Stimulated activated naive CD8-positive, alpha-beta T cell treated with anti-CD3 and anti-CD28 coated beads, Interleukin-15, amount 100 ng/mL, for 72 hours (primary cell): ENCODE results near the gene FAM83G.
A peak's percentile ranks its signal among the peaks of the same experiment; 100 is the strongest.
"Not testable (repeated sequence)": the region's sequence is repeated elsewhere in the genome, so short reads cannot be mapped to it uniquely, and the experiment has no call there.

Experiments
- ATAC-seq: fragments of 150-1000 bp; cut with Tn5 transposase; 2 replicates; pipeline ENCODE4 v1.10.0; 2021; ENCODE audit warnings: mild to moderate bottlenecking, moderate library complexity
- DNase-seq, 2 donors: peaks; one replicate each; pipeline ENCODE4 v3.0.0; 2021 to 2022
- H3K27ac Mint-ChIP-seq, 2 donors: one replicate each; pipeline ENCODE4 v1.8.0; 2022; ENCODE audit warnings: mild to moderate bottlenecking in 2 of 2, mixed read lengths in 2 of 2, moderate library complexity in 2 of 2
- H3K27me3 Mint-ChIP-seq: one replicate; pipeline ENCODE4 v1.8.0; 2022; ENCODE audit warnings: mixed read lengths
- H3K4me1 Mint-ChIP-seq: one replicate; pipeline ENCODE4 v1.8.0; 2022; ENCODE audit warnings: mild to moderate bottlenecking, mixed read lengths
- H3K4me3 Mint-ChIP-seq, 2 donors: one replicate each; pipeline ENCODE4 v1.8.0; 2022; ENCODE audit warnings: mild to moderate bottlenecking in 2 of 2, mixed read lengths in 2 of 2, moderate library complexity in 1 of 2
- H3K9me3 Mint-ChIP-seq, 2 donors: one replicate each; pipeline ENCODE4 v1.8.0; 2022; ENCODE audit warnings: mixed read lengths in 2 of 2

Gene FAM83G

GRCh38 chr17:18950944-18951905 is 53.3 kb downstream of the FAM83G start:
- ATAC-seq (no peak), DNase-seq (no peak)
- H3K27ac Mint-ChIP-seq: no peak overlapping the region
- peaks cover 28% of the 10 kb centered on the region for H3K4me1 Mint-ChIP-seq
- no peaks in the 10 kb centered on the region for H3K9me3 Mint-ChIP-seq
- H3K27me3 Mint-ChIP-seq: no peaks in the 10 kb centered on the region
- H3K4me3 Mint-ChIP-seq: no peak overlapping the region

- ATAC-seq: no peak
- Mint-ChIP-seq H3K27me3 (no peaks in the 10 kb centered on the region), H3K9me3 (no peaks in the 10 kb centered on the region), H3K4me1 (peaks cover 25% of the 10 kb centered on the region), H3K4me3 (no peak overlapping the region), H3K27ac (no peak overlapping the region)
- no peak for DNase-seq
These were observed 54.2 kb downstream of the FAM83G start for GRCh38 chr17:18950346-18950745.

- Mint-ChIP-seq H3K4me3 (no peak overlapping the region), H3K27ac (no peak overlapping the region), H3K4me1 (peaks cover 17% of the 10 kb centered on the region), H3K9me3 (no peaks in the 10 kb centered on the region), H3K27me3 (no peaks in the 10 kb centered on the region)
- no peak for DNase-seq
- ATAC-seq: no peak
These were observed 55.0 kb downstream of the FAM83G start for GRCh38 chr17:18949566-18949965.

GRCh38 chr17:18948476-18949006 is 56.0 kb downstream of the FAM83G start:
- Mint-ChIP-seq H3K9me3 (no peaks in the 10 kb centered on the region), H3K27me3 (no peaks in the 10 kb centered on the region), H3K4me3 (no peak overlapping the region), H3K27ac (no peak overlapping the region), H3K4me1 (peaks cover 9% of the 10 kb centered on the region)
- DNase-seq (no peak), ATAC-seq (no peak)

- Mint-ChIP-seq H3K4me3 (no peak overlapping the region), H3K9me3 (no peaks in the 10 kb centered on the region), H3K27ac (no peak overlapping the region), H3K4me1 (peaks cover 9% of the 10 kb centered on the region), H3K27me3 (no peaks in the 10 kb centered on the region)
- DNase-seq (no peak), ATAC-seq (no peak)
These were observed 56.7 kb downstream of the FAM83G start for GRCh38 chr17:18947866-18948265.

GRCh38 chr17:18946536-18946935 is 58.0 kb downstream of the FAM83G start:
- DNase-seq: no peak
- Mint-ChIP-seq H3K4me1 (peaks cover 9% of the 10 kb centered on the region), H3K27me3 (no peaks in the 10 kb centered on the region), H3K9me3 (no peaks in the 10 kb centered on the region), H3K27ac (no peak overlapping the region), H3K4me3 (no peak overlapping the region)
- ATAC-seq: no peak

GRCh38 chr17:18944646-18945045 is 59.9 kb downstream of the FAM83G start:
- Mint-ChIP-seq H3K4me3 (no peak overlapping the region), H3K9me3 (no peaks in the 10 kb centered on the region), H3K27me3 (no peaks in the 10 kb centered on the region), H3K27ac (no peak overlapping the region), H3K4me1 (peaks cover 9% of the 10 kb centered on the region)
- DNase-seq (no peak), ATAC-seq (no peak)

GRCh38 chr17:18938692-18939023 is 65.9 kb downstream of the FAM83G start:
- no peaks in the 10 kb centered on the region for H3K4me1 Mint-ChIP-seq
- no peaks in the 10 kb centered on the region for H3K27me3 Mint-ChIP-seq
- H3K9me3 Mint-ChIP-seq: no peaks in the 10 kb centered on the region
- no peak overlapping the region for H3K27ac Mint-ChIP-seq
- no peak for ATAC-seq
- no peak overlapping the region for H3K4me3 Mint-ChIP-seq
- DNase-seq: no peak

GRCh38 chr17:18937981-18938691 is 66.4 kb downstream of the FAM83G start:
- H3K4me3 Mint-ChIP-seq: no peak overlapping the region
- no peak for ATAC-seq

GRCh38 chr17:18933102-18934058 is 71.2 kb downstream of the FAM83G start:
- H3K4me3 Mint-ChIP-seq: no peak overlapping the region
- peak; percentile 70 for ATAC-seq
- peak overlapping the region; percentile 88 to 93 for H3K27ac Mint-ChIP-seq
- H3K9me3 Mint-ChIP-seq: no peaks in the 10 kb centered on the region
- DNase-seq: no peak
- H3K4me1 Mint-ChIP-seq: peaks cover 19% of the 10 kb centered on the region
- H3K27me3 Mint-ChIP-seq: no peaks in the 10 kb centered on the region

More at GRCh38 chr17:18937981-18938691, 66.4 kb downstream of the FAM83G start:
- no peak overlapping the region for H3K27ac Mint-ChIP-seq
- no peak for DNase-seq
- H3K27me3 Mint-ChIP-seq: no peaks in the 10 kb centered on the region
- peaks cover 5% of the 10 kb centered on the region for H3K4me1 Mint-ChIP-seq
- H3K9me3 Mint-ChIP-seq: no peaks in the 10 kb centered on the region

- DNase-seq (peak in 1 of 2 donors; percentile 19), ATAC-seq (peak; percentile 88)
- Mint-ChIP-seq H3K4me3 (no peak overlapping the region), H3K4me1 (peaks cover 19% of the 10 kb centered on the region), H3K27me3 (no peaks in the 10 kb centered on the region), H3K27ac (peak overlapping the region in 1 of 2 donors; percentile 27), H3K9me3 (no peaks in the 10 kb centered on the region)
These were observed 72.1 kb downstream of the FAM83G start for GRCh38 chr17:18932360-18933055.

GRCh38 chr17:18928628-18929125 is 75.9 kb downstream of the FAM83G start:
- Mint-ChIP-seq H3K27me3 (no peaks in the 10 kb centered on the region), H3K27ac (no peak overlapping the region), H3K4me1 (peaks cover 32% of the 10 kb centered on the region), H3K4me3 (no peak overlapping the region), H3K9me3 (no peaks in the 10 kb centered on the region)
- ATAC-seq: no peak
- DNase-seq: no peak

GRCh38 chr17:18925187-18925586 is 79.4 kb downstream of the FAM83G start:
- ATAC-seq (peak; percentile 49), DNase-seq (no peak)
- Mint-ChIP-seq H3K4me3 (no peak overlapping the region), H3K27me3 (no peaks in the 10 kb centered on the region), H3K9me3 (no peaks in the 10 kb centered on the region), H3K27ac (peak overlapping the region in 1 of 2 donors; percentile 9), H3K4me1 (peaks cover 40% of the 10 kb centered on the region)

GRCh38 chr17:18922596-18922995 is 82.0 kb downstream of the FAM83G start:
- not testable (repeated sequence) for DNase-seq, H3K27ac Mint-ChIP-seq, ATAC-seq, H3K9me3 Mint-ChIP-seq, H3K27me3 Mint-ChIP-seq, H3K4me3 Mint-ChIP-seq
- H3K4me1 Mint-ChIP-seq: peaks cover 63% of the 10 kb centered on the region
